Measurements from ENCODE around the gene LRRC55.
A peak's percentile ranks its signal among the peaks of the same experiment; 100 is the strongest.
"Not testable (repeated sequence)": the region's sequence is repeated elsewhere in the genome, so short reads cannot be mapped to it uniquely, and the experiment has no call there.

Gene LRRC55

GRCh38 chr11:57162179-57162898, 19.4 kb upstream of the LRRC55 start:
- no peak for DNase-seq

- DNase-seq, result no peak
These were observed 18.4 kb upstream of the LRRC55 start for GRCh38 chr11:57163160-57163868.

DNA sequence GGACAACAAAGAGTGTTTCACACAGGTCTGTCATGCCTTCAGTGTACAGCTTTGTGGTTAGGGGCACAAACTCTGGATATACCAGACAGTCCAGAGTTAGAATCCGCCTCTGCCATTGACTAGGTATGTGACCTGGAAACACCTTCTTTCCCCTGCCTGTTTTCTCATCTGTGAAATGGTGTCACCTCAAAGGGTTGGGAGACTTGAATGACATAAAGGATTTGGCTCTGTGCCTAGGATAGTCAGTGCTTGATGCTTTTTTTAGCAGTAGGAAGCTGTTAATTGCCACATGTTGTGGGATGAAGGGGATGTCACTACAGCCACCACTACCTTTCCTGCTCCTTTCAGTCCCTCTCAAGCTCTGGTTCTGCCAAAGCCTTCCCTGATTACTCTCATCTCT, 17.4 kb upstream of the LRRC55 start:
- no peak for DNase-seq

DNA sequence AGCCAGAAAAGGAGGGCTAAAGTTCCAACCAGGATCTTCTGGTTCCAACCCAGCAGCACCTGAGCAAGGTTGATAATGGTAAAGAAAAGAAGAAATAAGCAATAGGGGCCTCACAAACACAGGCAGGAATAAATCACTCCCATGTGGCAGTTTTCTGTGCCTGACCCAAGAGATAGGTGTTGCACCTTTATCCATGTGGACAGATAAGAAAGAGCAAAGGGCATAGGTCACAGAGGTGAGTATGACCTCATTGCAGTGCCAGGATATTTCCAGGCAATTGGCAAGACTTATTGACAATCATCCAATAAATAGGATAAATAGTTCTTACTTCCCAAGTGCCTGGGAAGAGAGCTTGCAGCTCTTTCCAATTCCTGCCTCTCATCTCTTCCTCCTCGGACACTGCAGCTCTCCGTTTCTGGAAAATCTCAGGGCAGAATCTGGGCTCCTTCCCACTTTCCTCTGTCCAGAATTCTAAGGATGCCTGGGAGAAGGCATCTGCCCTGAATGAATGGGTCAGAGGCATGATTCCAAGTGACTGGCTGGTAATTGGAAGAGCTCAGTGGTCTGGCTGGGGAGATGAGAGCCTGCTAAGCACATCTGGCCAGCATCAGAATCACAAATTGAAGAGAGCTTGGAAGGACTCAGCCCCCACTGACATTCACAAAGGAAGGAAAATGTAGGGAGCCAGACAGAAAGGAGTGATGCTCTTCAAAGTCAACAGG, 14.5 kb upstream of the LRRC55 start:
- no peak for DNase-seq

GRCh38 chr11:57169732-57170313, 11.9 kb upstream of the LRRC55 start:
- not testable (repeated sequence) for DNase-seq

GRCh38 chr11:57172031-57172430, 9.7 kb upstream of the LRRC55 start:
- no peak for DNase-seq

DNA sequence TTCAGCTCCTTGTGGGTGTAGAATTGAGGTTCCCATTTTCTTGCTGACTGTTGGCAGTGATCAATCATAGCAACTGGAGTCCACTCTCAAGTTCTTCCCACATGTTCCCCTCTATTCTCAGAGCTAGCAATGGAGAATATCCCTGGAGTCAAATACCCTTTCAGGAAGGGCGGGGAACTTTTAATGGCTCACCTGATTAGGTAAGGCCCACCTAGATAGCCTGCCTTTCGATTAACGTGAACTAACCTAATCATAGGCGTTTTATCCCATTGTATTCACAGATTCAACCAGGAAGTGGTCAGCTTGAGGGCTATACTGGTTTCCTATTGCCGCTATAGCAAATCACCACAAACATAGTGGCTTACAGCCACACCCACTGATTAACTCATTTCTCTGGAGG, 7.1 kb upstream of the LRRC55 start:
- DNase-seq, result no peak

DNA sequence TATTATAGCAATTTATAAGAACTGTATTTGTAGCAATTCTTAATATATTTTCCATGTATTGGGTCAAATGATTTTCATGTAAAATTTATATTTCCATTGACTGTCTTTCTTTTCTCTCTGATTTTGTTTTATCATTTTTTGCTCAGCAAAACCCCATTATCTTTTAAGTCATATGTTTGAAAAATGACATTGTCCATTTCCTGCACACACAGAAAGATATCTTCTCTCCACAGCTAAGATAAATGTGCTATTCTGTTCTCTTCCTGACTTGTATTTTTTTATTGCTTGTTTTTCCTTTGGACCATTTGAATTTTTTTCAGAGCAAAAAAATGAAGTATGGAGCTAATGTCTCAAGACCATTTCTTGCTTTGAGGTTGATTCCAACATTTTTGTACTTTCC, 6.3 kb upstream of the LRRC55 start:
- DNase-seq, result no peak

- no peak for DNase-seq
These were observed 3.4 kb upstream of the LRRC55 start for GRCh38 chr11:57178334-57178733.

DNA sequence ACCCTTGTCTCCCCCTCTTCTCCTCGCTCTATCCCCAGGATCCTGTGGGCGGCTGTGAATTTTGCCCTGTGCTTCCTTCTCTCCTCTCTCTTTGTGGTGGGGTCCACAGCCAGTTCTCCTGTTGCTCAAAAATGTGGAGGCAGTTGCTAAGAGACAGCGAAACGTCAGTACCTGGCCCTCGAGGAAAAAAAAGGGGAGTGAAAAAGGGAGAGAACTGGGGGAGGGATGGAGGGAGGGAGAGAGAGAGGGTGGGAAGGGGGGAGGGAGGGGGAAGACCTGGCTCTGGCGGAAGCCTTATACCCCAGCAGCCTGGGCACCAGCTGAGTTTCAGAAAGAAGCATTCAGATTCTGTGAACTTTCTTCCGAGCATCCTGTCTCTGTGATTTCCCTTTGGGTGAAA, 2.1 kb upstream of the LRRC55 start:
- no peak for DNase-seq

DNA sequence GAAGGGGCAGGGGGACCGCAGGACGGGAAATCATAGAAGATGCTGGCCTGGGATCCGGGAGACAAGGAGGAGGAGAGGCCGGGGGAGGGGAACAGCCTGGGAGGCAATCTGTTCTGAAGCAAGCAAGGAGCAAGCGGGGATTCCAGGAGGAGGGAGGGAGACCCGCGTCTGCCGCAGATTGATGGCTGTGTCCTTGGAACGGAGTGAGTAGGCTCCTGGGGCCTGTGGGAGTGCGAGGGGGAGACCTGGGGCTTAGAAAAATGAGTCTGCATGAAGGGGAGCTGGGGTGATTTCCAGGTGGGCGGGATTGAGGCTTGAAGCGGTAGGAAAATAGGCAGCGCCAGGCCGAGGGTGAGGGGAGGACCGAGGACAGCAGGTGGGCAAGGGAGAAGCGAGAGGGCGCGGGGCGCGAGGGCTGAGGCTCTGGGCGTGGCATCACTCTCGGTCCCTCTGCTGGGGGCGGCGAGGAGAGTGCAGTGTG, 1.6 kb upstream of the LRRC55 start:
- peak; percentile 82 for DNase-seq

DNA sequence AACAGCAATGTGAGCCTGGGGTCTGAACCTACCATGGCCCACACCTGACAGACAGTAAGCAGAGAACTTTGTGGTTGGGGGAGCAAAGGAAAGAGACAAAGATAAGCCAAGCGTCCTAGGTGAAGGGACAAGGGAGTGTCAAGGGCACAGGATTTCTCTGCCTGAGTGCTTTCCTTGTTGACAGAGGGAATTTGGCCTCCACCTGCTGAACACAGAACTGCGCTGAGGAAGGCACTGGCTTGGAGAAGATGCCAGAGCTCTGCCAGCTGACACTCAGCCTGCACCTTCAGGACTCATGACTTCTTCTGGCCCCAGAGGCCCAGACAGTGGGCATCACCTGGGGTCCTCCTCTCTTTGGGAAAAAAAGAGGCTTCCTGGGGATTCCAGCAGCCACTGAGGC, 789 bp upstream of the LRRC55 start:
- no peak for DNase-seq

DNA sequence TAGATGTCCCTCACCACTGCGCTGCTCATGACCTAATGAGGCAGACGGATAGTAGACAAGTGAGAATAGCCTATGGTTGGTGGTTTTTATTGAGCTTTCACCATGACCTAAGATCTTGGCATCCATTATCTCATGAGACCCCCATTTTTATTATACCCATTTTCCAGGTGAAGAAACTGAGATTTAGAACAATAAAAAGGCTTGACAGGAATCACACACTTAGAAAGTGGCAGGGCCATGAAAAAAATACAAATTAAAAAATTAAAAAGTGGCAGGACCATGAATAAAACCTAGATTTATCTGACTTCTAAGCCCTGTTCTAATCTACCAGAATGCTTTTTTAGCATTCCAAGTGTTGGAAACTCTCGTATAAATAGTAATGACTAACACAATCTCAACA, 1.1 kb downstream of the LRRC55 start:
- no peak for DNase-seq

DNA sequence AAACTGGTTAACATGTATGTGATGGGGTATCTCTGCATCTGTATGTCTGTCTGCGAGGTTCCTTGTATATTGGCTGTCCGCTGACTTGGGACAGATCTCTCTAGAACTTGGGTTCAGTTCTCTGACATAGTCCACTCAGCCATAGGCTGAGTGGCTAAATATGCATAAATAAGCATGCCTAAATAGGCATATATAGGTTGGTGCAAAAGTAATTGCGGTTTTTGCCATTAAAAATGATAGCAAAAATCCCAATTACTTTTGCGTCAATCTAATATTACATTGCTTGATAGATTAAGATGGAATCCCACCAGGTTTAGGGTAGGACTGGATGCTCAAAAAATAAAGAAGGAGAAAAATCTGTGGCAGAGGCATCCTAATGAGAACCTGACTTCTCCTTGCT, 8.8 kb downstream of the LRRC55 start:
- DNase-seq, result no peak

DNA sequence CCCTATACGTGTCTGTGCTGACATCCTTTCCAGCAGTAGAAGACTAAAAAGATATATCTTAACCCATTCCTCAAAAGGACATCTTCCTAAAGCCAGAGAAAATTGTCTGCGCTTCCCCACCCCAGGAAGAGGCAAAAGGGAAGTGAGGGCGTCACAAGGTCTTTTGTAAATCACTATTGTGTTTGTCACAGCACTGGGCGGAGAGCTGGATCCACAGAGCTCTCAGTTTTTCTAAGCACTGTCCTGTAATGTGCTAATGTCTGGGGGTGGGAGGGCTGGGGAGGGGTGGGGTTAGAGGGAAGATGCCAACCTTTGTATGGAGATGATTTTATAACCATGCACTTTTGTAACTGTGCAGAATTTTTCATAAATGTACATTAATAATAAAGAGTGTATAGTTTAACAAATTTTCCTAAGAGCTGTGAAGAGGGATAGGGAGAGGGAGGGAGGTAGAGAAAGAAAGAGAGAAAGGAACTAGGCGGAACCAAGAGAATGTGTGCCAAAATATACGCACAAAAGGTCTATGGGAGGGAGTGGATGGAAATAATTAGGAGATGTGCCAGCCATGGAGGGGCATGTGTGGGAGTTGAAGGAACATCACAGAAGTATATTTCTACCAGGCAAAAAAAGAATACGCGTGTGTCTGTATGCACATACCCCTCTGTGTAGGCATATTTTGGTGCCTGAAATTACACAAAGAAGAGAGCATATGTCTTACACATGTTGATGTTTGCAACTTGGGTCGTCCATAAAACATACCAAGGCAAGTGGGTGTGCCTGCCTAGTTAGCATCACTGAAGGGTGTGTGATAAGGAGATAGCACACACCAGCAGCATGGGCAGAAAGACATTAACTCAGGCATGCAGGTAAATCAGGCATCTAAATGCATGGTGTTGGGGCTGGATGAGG, 9.8 kb downstream of the LRRC55 start:
- no peak for DNase-seq

DNA sequence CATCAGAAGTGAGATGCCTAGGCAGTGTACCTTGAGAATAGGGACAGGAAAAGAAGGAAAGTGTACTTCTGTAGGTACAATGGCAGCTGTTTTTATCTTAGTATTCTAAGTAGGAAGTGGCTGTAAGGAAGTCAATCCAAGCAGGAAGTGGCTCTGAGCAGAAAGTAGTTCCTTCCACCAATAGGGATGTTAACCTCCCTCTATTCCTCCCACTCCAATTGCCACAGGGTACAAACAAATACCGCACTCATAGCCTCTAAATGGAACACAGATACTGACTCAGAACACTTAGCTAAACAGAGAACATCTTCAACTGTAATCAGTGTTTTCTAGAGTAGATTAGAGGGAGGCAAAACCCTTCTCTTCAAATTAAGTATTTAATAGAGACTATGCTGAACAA, 10.6 kb downstream of the LRRC55 start:
- DNase-seq, result no peak

GRCh38 chr11:57196596-57196995, 14.8 kb downstream of the LRRC55 start:
- DNase-seq, result no peak

DNA sequence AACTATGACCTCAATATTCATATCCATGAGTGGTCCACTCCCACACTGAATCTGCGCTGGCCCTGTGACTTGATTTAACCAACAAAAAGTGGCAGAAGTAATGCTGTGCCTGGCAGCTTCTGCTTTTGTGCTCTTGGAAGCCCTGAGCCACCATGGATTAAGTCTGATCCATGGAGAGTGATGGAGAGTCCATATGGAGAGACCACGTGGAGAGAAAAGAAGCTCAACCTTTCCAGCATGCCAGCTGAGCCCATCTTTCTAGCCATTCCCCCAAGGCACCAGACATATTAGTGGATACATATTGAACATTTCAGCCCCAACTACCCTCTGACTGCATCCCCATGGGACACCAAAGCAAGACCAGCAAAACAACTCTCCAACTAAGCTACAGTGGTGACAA, 16.0 kb downstream of the LRRC55 start:
- peak; percentile 66 for DNase-seq

- no peak for DNase-seq
These were observed 17.6 kb downstream of the LRRC55 start for GRCh38 chr11:57199330-57199729.

DNA sequence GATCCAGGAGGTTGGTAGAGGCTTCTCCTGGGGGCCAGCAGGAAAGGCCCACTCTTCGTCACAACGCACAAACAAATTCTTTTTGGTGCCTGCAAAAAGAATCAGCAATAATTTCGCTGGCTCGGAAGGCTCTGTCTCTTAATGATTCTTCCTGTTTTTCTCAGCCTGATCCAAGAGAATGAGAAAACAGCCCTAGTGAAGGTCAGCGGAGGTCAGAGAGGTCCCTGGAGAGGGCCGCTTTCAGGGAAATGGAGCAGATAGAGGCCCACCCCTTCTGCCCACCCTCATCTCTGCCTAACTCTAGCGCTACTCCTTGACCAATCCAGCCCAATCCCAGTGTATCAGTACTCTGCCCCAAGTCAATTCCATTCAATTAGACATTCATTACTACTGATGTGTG, 19.2 kb downstream of the LRRC55 start:
- peak; percentile 37 for DNase-seq

GRCh38 chr11:57202281-57202680, 20.5 kb downstream of the LRRC55 start:
- DNase-seq, result peak; percentile 72

- DNase-seq, result peak; percentile 63
These were observed 21.6 kb downstream of the LRRC55 start for GRCh38 chr11:57203359-57203758.

All from eye (tissue), 1 donor.